GM21515 (cell line): Measurements from ENCODE around the gene FBXL19.
A peak's percentile ranks its signal among the peaks of the same experiment; 100 is the strongest.

ENCODE experiments used
- ATAC-seq: cut with Tn5 transposase; IDR thresholded peaks from one replicate; pipeline ENCODE4 v1.9.1; 2021; ENCODE audit not compliant: unreplicated experiment

The FBXL19 gene

DNA sequence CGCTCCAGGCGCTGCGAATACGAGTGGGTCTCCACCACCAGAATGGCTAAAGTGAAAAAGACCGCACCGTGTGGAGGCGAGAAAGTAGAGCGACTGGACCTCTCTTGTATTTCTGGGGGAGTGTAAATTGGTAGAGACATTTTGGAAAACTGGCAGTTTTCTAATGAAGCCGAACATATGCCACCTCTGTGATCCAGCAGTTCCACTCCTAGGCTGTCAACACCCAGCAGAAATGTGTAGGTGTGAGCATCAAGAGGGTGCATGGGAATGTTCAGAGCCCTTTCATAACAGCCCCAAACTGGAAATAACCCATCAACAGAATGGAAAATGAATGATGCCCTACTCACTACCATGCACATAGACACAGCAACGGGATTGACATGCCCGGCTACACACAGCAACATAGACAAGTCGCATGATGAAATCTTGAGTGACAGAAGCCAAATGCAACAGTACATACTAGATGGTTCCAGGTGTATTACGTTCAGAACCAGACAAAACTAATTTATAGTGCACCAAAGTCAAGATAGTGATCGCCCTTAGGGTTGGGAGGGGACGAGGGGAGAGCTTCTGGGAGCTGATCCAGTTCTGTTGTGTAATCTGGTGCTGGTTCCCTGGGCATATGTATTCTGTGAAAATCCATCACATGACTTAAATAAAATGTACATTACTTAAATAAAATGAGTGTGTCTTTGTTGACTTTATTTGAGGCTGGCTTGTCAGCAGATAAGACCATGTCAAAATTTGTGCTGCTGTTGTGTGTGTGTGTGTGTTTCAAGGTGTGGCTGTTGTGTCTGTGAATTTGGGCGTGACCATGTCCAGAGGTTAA, 28.6 kb upstream of the FBXL19 start:
- no peak for ATAC-seq

DNA sequence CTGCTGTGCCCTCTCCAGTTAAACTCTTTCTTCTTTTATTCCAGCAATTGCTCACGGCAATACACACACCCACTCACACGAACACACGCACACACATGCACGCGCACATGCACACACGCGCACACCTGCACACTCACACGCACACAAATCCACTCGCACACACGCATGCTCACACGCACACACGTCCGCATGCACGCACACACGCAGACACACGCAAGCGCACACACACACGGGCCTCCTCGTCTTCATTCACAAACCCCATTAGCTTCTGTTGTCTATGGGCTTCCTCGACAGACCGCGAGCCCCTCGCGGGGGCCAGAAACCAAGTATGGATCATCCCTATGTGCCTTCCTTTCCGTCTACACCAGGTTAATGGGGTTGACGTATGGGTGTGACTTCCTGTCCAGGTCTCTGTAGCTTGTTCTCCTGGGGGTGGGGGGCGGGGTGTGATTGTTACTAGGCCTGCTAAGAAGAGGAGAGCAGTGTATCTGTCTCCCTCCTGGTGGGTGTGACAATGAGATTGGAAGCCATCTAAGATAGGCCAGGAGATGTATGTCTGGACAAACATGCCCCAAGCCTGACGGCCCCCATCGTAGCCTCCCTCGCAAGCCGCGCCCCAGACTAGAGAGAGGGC, 27.6 kb upstream of the FBXL19 start:
- no peak for ATAC-seq

DNA sequence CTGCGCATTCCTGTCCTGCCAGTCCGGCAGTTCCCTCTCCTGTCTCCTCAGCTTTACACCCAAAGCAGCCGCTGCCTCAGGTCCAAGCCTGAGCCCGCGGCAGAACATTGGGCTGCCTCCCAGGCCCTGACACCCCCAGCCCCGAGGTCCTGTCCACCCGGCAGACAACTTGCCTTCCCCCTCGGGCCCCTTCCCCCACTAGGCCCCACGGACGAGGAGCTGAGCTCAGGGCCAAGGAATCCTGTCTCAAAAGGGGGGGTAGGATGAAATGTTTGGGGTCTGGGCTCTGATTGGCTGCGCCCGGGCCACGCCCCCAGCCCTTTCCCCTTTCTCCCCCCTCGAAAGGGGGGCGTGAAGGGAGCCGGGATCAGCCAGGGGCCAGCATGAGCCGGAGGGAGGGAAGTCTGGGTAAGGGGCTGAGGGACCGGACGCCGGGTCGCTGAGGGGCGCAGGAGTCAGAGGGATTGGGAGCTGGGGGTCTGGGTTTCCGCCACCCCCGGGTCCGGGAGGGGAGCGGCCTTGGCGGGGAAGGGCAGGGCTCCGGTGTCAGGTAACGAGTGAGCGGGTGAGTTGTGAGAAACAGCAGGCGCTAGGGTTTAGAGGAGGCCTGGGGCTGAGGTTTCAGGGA, 27.0 kb upstream of the FBXL19 start, which contains the start of gene CTF1:
TSS of gene CTF1 (plus strand) at position 354 of the 628 bp plus-strand sequence. CDS start at position 384, 30 bp downstream.
- ATAC-seq = no peak

DNA sequence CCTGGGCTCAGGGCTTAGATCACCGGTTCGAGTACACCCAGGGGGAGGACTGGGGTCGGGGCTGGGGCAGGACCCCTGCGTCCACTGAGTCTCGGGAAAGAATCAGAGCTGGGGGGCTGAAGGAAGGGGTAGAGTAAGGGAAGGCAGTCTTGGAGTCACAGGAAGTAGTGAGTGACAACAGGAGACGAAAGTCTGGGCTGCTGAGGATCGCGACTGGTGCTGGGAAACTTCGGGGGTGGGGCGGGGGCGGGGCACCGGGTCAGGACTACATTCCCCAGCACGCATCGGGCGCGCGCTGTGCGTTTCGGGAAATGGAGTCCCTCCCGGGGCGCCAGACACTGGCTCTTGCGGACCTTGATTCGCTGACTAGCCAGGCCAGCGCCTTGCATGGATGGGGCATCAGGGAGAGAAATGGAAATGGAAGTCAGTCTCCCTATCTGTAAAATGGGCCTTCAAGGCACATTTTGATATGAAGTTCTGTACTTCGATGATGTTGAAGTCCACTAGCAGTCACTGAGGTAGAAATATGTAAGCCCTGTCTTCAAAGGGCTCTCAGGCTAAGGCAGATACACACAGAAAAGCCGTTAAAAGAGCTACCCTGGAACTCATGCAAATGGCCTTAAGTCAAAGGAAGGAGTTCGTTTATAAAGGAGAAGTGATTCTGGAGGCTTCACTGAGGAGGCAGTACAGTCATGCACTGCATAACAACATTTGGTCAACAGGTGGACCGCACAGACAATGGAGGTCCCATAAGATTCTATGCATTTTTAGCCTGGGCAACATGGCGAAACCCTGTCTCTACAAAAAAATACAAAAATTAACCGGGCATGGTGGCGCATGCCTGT, 26.3 kb upstream of the FBXL19 start:
- peak; percentile 34 for ATAC-seq

DNA sequence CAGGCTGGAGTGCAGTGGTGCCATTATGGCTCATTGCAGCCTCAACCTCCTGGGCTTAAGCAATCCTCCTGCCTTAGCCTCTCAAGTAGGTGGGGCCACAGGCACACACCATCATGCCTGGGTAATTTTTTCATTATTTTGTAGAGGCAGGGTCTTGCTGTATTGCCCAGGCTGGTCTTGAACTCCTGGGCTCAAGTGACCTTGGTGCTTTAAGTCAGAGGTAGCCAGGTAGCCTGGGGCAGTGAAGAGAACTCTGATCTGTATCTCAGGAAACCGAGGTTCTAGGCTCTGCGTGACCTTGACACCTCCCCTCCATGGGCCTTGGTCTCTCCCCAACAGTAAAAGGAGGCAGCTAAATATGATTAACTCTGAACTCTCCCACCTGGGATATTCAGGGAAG, 23.6 kb upstream of the FBXL19 start:
- ATAC-seq = no peak

DNA sequence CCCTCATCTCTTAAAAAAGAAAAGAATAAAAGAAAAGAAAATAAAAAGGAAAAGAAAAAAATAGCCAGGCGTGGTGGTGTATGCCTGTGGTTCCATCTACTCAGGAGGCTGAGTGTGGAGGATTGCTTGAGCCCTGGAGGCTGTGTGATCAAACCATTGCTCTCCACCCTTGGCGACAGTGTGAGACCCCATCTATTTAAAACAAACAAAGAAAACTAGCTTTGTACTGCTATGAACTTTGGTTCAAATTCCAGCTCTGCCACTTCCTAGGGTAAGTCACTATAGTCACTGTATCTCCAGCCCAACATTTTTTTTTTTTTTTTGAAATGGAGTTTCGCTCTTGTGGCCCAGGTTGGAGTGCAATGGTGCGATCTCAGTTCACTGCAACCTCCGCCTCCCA, 22.8 kb upstream of the FBXL19 start:
- ATAC-seq = no peak

DNA sequence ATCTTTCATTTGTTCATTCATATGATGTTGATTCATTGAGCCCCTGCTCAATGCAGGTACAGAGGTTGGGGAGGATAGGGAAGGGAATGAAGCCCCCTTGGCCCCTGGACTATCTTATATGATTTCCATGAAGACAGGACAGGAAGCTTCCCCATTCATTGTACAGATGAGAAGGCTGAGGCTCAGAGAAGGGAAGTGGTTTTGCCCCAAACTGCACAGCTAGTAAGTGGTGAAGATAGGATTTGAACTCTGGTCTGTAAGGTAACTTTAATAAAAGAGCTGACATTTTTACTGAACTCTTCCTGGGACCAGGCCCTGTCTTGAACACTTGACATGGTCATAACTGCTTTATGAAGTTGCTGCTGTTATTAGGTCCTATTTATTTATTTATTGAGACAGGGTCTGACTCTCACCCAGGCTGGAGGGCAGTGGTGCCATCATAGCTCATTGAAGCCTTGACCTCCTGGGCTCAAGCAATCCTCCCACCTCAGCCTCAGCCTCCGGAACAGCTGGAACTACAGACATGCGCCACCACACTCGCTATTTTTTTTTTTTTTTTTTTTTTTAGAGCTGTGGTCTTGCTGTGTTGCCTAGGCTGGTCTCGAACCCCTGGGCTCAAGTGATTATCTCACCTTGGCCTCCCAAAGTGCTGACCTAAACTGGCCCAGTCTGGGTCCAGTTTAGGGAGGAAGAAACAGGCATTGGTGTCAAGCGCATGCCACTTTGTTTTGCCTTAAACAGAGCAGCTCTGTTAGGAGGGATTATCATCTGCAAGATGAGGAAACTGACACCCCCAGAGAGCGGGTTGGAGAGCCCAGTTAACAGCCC, 22.0 kb upstream of the FBXL19 start:
- ATAC-seq = no peak

DNA sequence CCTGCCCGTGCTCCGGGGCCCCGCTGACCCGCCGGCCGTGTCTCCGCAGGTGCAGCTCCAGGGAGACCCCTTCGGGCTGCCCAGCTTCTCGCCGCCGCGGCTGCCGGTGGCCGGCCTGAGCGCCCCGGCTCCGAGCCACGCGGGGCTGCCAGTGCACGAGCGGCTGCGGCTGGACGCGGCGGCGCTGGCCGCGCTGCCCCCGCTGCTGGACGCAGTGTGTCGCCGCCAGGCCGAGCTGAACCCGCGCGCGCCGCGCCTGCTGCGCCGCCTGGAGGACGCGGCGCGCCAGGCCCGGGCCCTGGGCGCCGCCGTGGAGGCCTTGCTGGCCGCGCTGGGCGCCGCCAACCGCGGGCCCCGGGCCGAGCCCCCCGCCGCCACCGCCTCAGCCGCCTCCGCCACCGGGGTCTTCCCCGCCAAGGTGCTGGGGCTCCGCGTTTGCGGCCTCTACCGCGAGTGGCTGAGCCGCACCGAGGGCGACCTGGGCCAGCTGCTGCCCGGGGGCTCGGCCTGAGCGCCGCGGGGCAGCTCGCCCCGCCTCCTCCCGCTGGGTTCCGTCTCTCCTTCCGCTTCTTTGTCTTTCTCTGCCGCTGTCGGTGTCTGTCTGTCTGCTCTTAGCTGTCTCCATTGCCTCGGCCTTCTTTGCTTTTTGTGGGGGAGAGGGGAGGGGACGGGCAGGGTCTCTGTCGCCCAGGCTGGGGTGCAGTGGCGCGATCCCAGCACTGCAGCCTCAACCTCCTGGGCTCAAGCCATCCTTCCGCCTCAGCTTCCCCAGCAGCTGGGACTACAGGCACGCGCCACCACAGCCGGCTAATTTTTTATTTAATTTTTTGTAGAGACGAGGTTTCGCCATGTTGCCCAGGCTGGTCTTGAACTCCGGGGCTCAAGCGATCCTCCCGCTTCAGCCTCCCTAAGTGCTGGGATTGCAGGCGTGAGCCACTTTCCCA, 21.1 kb upstream of the FBXL19 start:
- no peak for ATAC-seq

DNA sequence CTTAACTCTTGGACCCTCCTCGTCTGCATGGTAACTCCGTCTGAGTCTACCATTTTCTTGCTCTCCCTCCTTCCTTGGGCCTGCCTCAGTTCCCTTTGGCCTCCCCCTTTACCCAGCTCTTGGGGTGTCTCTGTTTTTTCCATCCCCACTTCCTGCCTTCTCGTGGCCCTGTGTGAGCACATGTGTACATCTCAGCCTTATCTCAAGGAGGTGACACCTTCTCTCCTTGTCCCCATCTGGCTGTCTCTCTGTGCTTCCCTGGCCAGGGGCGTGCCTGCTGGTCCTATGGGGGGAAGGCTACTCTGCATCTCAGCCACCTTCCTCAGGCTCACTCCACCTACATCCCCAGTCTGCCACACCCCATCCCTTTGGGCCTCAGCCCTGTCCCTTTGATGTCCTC, 20.4 kb upstream of the FBXL19 start:
- no peak for ATAC-seq

DNA sequence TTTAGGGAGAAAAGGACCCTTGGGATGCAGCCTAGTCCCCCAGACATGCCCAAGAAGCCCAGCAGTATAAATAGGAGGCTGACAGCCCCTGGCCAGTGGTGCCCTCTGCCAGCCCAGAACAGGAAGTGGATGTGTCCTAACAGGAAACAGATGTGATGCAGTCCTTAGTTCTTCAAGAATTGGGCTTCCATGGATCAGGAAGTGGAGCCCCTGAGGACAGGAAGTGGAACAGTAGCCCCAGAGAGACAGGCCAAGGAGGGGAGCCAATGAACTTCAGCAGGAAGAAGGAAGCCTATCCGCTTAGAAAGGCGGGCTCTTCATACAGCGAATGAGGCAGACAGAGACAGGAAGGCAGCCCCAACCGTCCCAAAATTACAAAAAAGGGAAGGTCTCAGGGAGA, 19.8 kb upstream of the FBXL19 start:
- ATAC-seq = no peak

DNA sequence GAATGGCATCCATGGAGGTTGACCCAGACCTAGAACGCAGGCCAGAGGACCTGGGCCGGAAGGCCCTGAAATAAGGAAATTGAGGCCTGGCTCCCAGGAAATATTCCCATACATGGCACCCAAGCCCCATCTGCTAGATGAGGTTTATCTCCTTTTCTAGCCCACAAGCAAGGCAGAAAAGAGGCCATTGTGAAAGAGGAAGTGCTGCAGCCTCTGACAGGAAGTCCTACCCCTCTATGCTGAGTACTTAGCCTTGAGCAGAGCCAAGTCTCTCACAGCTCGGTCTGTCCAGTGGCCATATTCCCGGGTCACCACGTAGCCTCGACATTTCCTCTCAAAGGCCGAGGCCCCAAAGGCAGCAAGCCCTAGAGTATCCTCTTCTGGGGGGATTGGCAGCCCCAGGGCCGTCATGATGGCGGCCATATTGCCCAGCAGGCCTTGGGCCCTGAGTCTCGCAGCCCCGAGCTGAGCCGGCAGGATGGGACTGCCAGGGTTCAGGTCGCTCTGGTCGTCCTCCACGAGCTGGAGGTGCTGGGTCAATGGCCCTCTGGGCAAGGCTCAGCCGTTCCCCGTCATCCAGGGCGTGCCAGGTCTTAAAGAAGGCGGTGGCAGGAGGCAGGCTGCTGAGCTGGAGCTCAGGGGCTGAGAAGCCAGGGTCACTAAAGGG, 19.1 kb upstream of the FBXL19 start:
- ATAC-seq = no peak

DNA sequence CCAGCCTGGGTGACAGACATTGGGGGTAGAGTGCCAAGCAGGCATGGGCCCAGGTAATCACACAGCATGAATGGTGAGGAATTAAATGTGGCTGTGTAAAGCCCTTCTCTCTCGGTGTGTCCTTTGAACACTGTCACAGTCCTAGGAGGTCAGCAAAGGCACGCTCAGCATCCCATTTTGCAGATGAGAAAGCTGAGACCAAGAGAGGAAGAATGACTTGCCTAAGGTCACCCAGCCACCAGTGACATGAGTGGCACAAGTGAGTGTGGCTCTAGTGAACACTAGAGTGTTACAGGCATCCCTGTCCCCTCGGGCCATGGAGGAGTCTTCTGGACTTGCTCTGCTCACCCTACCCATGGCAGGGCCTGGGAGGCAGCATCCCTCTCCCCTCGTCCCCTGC, 16.3 kb upstream of the FBXL19 start:
- no peak for ATAC-seq

DNA sequence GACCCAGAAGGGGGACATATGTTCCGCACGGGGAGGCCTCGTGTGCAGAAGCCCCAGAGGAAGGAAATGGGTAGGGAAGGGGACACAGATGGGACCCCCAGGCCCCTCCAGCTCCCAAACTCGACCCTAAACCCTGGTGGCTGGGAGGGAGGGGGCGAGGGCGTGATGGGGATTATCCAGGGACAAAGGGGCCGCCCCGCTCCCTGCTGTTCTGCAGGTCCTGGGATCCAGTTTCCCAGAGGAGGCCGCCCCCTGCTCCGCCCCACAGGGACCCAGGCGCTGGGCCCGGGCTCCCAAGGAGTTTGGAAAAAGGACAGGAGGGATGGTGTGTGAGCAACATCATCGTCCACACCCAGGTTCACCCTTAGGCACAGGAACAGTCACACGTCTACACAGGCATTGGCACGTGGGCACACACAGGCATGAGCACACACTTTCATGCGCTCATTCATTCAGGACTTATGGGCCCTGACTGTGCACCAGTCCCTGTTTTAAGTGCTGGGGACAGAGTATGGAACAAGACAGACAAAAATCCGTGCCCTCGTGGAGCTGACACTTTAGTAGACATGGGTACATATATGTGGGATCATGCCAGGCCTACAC, 12.8 kb upstream of the FBXL19 start:
- ATAC-seq = no peak

DNA sequence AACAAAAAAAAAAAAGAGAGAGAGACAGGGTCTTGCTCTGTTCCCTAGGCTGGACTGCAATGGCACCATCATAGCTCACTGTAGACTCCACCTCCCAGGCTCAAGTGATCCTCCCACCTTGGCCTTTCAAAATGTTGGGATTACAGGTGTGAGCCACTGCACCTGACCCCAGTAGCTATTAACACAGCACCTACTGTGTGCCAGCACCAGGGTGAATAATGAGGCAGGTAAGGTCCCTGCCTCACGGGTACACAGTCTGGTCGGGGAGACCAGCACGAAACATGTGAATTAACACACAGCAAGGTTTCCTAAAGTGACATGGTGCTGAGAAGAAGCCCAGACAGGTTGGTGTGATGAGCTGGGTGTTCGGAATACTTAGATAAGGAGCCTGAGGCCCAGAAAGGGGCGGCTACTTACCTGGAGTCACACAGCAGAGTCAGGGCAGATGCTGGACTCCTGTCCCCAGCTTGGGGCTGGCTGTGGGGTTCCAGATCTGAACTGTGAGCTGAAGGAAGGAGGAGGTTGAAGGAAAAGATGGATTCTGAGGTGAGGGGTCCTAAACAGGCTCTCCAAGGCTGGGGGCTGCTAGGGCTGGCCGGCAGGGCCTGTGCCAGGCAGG, 10.5 kb upstream of the FBXL19 start:
- no peak for ATAC-seq

DNA sequence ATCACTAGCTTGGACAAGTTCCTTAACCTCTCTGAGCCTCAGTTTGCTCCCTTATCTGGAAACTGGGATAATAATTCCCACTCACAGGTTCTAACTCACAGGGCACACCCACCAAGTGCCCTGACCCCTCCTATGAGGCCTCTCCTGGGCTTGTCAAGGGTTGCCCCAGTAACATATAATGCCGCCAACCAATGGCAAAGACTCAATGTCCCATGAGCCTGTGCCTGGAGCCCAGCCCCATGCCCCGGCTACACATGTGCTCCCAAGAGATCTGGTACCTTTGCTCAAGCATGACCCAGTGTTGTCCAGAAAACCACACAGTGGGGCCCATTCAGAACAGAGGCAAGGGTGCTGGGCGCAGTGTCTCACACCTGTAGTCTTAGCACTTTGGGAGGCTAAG, 8.5 kb upstream of the FBXL19 start:
- ATAC-seq = no peak

DNA sequence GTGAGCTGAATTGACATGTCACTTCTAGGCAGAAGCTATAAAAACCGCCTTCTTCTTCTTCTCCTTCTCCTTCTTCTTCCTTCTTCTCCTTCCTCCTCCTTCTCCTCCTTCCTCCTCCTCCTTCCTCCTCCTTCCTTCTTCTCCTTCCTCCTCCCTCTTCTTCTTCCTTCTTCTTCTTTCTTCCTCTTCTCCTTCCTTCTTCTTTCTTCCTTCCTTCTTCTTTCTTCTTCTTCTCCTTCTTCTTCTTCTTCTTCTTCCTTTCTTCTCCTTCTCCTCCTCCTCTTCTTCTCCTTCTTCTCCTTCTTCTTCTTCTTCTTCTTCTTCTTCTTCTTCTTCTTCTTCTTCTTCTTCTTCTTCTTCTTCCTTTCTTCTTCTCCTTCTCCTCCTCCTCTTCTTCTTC, 4.8 kb upstream of the FBXL19 start:
- no peak for ATAC-seq

DNA sequence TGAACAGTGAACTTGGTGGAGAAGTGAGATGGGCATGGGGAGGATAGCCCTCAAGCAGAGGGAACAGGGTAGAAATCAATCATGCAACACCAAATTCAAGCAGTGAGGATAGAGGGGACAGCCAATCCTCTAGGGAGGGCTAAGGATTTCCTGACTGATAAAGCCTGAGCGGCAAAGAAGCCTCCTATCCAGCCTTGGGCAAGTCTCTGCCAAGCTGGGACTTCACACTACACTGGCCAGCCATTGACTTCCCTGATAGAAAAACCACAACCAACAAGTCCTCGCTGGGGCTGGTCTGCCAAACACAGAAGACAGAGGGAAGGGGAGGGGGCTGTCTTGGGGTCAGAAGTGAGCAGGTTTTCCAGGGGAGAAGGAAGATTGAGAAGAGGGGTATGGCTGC, 2.5 kb upstream of the FBXL19 start:
- ATAC-seq = no peak

DNA sequence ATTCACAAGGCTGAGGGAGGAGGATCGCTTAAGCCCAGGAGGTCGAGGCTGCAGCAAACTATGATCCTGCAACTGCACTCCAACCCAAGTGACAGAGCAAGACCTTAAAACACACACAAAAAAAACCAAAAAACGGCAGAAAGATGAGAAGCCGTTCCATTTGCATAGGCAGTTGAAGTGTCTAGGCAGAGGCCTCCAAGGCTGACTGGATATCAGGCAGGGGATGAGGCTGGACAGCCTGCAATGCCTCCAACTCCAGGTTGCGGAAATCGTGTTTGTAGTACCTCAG, 2.0 kb upstream of the FBXL19 start:
- no peak for ATAC-seq
